Right lobe of liver (tissue), 6 donors: ENCODE data around the gene TLR10. TPM values are rescaled to one million over a fixed set of nuclear protein-coding genes. Genes with fewer than 3 reads are reported as not detected.

Experiments
- ATAC-seq, 4 donors: fragments of 200-7000 bp; cut with Tn5 transposase; one replicate each; pipeline ENCODE4 v1.9.1; 2020; ENCODE audit warnings: mild to moderate bottlenecking in 4 of 4, moderate library complexity in 4 of 4
- DNase-seq, 3 donors: peaks; one replicate each; pipeline ENCODE4 v3.0.0-alpha.2; 2020
- H3K27ac ChIP-seq, 3 donors: fragments of 200-600 bp; one replicate each; pipeline ENCODE4 v1.8.0; 2022
- H3K27me3 ChIP-seq, 2 donors: fragments of 200-600 bp; one replicate each; pipeline ENCODE4 v1.8.0; 2022
- H3K36me3 ChIP-seq, 4 donors: fragments of 200-600 bp; sonication (generic) in 1 of 4; one replicate each; pipeline versions ENCODE4 v1.5.1 to v1.8.0; 2017 to 2022; ENCODE audit warnings: control low read depth in 1 of 4
- H3K4me1 ChIP-seq, 4 donors: fragments of 200-600 bp; sonication (generic) in 1 of 4; one replicate each; pipeline versions ENCODE4 v1.5.1 to v1.8.0; 2017 to 2022; ENCODE audit warnings: control low read depth in 1 of 4
- H3K4me3 ChIP-seq, 3 donors: fragments of 200-600 bp; one replicate each; pipeline ENCODE4 v1.8.0; 2022
- H3K9me3 ChIP-seq, 4 donors: fragments of 200-600 bp; sonication (generic) in 1 of 4; one replicate each; pipeline versions ENCODE4 v1.5.1 to v1.8.0; 2017 to 2022; ENCODE audit warnings: control low read depth in 1 of 4
- CTCF ChIP-seq, 4 donors: fragments of 200-600 bp in 3 of 4; fragments of 450-650 bp in 1 of 4; IDR thresholded peaks; one replicate each; pipeline versions ENCODE4 v1.5.1 to v1.8.0; 2016 to 2022; ENCODE audit warnings: antibody characterized with exemption in 4 of 4, mild to moderate bottlenecking in 2 of 4
- POLR2A ChIP-seq: fragments of 450-650 bp; IDR thresholded peaks from one replicate; pipeline ENCODE4 v1.6.1; 2017; ENCODE audit warnings: antibody characterized with exemption, mild to moderate bottlenecking
- WGBS: methylation state at CpG from one replicate; pipeline ENCODE4 v1.1.6; 2018; ENCODE audit warnings: low coverage, low lambda C conversion rate; ENCODE audit not compliant: insufficient coverage; ENCODE audit errors: missing lambda C conversion rate; 5-methylcytosine and 5-hydroxymethylcytosine counted together
- intact Hi-C, 2 donors: fragments of 100-400 bp; cut with DNase I; formaldehyde crosslinking; loops; one replicate each; pipeline versions ENCODE4 v1.11.2 to v1.14.1; 2022
- total RNA-seq, 6 experiments: library from RNA; depleted of rRNA in 2 of 6; stranded (reverse); fragments of >200 nt in 2 of 6; fragmentation: NEBNext Ultra II Directional in 3 of 6; extraction: Animal tissue kit (Norgen Biotek cat#: 25700) in 3 of 6; gene quantifications; one replicate each; pipeline versions ENCODE4 v1.1.0 to v1.2.4, GENCODE V29; 2016 to 2023
- donor health status: DM: no; HTN: yes; CAD: no.
- donor health status: DM: no; HTN: no; CAD: no.
- donor health status: DM: no; HTN: no; CAD: no.
- donor health status: DM: no; HTN: yes; CAD: no.
- donor health status: DM: no; HTN: yes; CAD: no.

Gene TLR10
- total RNA-seq, 6 experiments from 2014 or later: 0.16 to 0.68 (median 0.39) TPM; not detected in 2

- intact Hi-C loops: no loop called here
- no peak for ATAC-seq
- 58% methylated on average over 3 of the region's 3 CpGs for WGBS
- Histone ChIP-seq H3K4me3 (no peak overlapping the region), H3K4me1 (no peaks in the 10 kb centered on the region), H3K27me3 (no peaks in the 10 kb centered on the region), H3K27ac (no peak overlapping the region), H3K9me3 (no peaks in the 10 kb centered on the region), H3K36me3 (no peaks in the 10 kb centered on the region)
- no peak for DNase-seq
- no peak for TF ChIP-seq POLR2A
- no peak for TF ChIP-seq CTCF (IDR thresholded peaks at IDR 0.05)
These were observed 36.8 kb upstream of the TLR10 start for GRCh38 chr4:38819569-38819968.

GRCh38 chr4:38818441-38818976 lies 35.7 kb upstream of the TLR10 start:
- Histone ChIP-seq H3K36me3 (no peaks in the 10 kb centered on the region), H3K27ac (no peak overlapping the region), H3K9me3 (no peaks in the 10 kb centered on the region), H3K27me3 (no peaks in the 10 kb centered on the region), H3K4me3 (no peak overlapping the region), H3K4me1 (no peaks in the 10 kb centered on the region)
- no peak for DNase-seq
- intact Hi-C loops: no loop called here
- no peak for ATAC-seq
- TF ChIP-seq CTCF (IDR thresholded peaks at IDR 0.05) (no peak), POLR2A (no peak)
- WGBS: 66% methylated on average over 4 of the region's 5 CpGs

GRCh38 chr4:38815885-38816782 lies 33.3 kb upstream of the TLR10 start:
- Histone ChIP-seq H3K4me3 (no peak overlapping the region), H3K27ac (peak overlapping the region in 1 of 3 donors; percentile 12), H3K9me3 (no peaks in the 10 kb centered on the region), H3K36me3 (no peaks in the 10 kb centered on the region), H3K4me1 (no peaks in the 10 kb centered on the region), H3K27me3 (no peaks in the 10 kb centered on the region)
- TF ChIP-seq POLR2A (no peak), CTCF (IDR thresholded peaks at IDR 0.05) (no peak)
- intact Hi-C loops: no loop called here
- WGBS: 58% methylated on average over 3 of the region's 3 CpGs
- ATAC-seq (peak in 3 of 4 donors; percentile 53 to 75 (median 72)), DNase-seq (no peak)

GRCh38 chr4:38814386-38814785 lies 31.6 kb upstream of the TLR10 start:
- no peaks in the 10 kb centered on the region for H3K9me3 ChIP-seq
- intact Hi-C loops: no loop called here
- H3K27ac ChIP-seq: no peak overlapping the region
- 55% methylated on average over 3 of the region's 3 CpGs for WGBS
- H3K4me3 ChIP-seq: no peak overlapping the region
- H3K36me3 ChIP-seq: no peaks in the 10 kb centered on the region
- peak in 1 of 4 donors; percentile 11 for ATAC-seq
- no peaks in the 10 kb centered on the region for H3K4me1 ChIP-seq
- TF ChIP-seq POLR2A: no peak
- no peak for TF ChIP-seq CTCF (IDR thresholded peaks at IDR 0.05)
- H3K27me3 ChIP-seq: no peaks in the 10 kb centered on the region
- DNase-seq: no peak
